DOHH2 (cell line): ENCODE results near the gene EPHA4.

Experiments used
- H3F3A ChIP-seq: fragments of 200-600 bp; sonication (generic), shearing (Covaris generic); 2 replicates; pipeline ENCODE4 v1.6.0; 2016; ENCODE audit warnings: antibody characterized with exemption, mild to moderate bottlenecking; ENCODE audit not compliant: control insufficient read depth, insufficient read depth
- H3K27ac ChIP-seq: fragments of 200-600 bp; sonication (generic); 2 replicates; pipeline ENCODE4 v1.5.1; 2014; ENCODE audit warnings: low read depth, mild to moderate bottlenecking, low read length, moderate library complexity
- H3K27me3 ChIP-seq: fragments of 200-600 bp; sonication (generic); 2 replicates; pipeline ENCODE4 v1.6.1; 2014; ENCODE audit warnings: mild to moderate bottlenecking, low read length, mixed read lengths; ENCODE audit not compliant: control insufficient read depth
- H3K36me3 ChIP-seq: fragments of 200-600 bp; sonication (generic); 2 replicates; pipeline ENCODE4 v1.6.1; 2014; ENCODE audit warnings: mild to moderate bottlenecking, low read length, moderate library complexity, mixed read lengths; ENCODE audit not compliant: control insufficient read depth
- H3K4me1 ChIP-seq: fragments of 200-600 bp; sonication (generic); 2 replicates; pipeline ENCODE4 v1.6.1; 2014; ENCODE audit warnings: mild to moderate bottlenecking, low read length, mixed read lengths; ENCODE audit not compliant: control insufficient read depth
- H3K4me2 ChIP-seq: fragments of 200-600 bp; sonication (generic); 2 replicates; pipeline ENCODE4 v1.6.0; 2014; ENCODE audit warnings: mild to moderate bottlenecking, low read length, moderate library complexity
- H3K4me3 ChIP-seq: fragments of 200-600 bp; sonication (generic); 2 replicates; pipeline ENCODE4 v1.5.1; 2014; ENCODE audit warnings: mild to moderate bottlenecking, low read length, mixed read lengths
- H3K79me2 ChIP-seq: fragments of 200-600 bp; sonication (generic); 2 replicates; pipeline ENCODE4 v1.6.1; 2014; ENCODE audit warnings: mild to moderate bottlenecking, low read length, mixed read lengths; ENCODE audit not compliant: control insufficient read depth
- H3K9me2 ChIP-seq: fragments of 200-600 bp; sonication (generic); replicated peaks from 2 replicates; pipeline ENCODE4 v1.6.1; 2014; ENCODE audit warnings: mild to moderate bottlenecking, low read length, mixed read lengths; ENCODE audit not compliant: control insufficient read depth
- H3K9me3 ChIP-seq: fragments of 200-600 bp; sonication (generic); 2 replicates; pipeline ENCODE4 v1.6.1; 2014; ENCODE audit warnings: antibody characterized with exemption, low read length, mixed read lengths; ENCODE audit not compliant: control insufficient read depth, insufficient read depth
- H4K20me1 ChIP-seq: fragments of 200-600 bp; sonication (generic); 2 replicates; pipeline ENCODE4 v1.6.0; 2014; ENCODE audit warnings: low read depth, mild to moderate bottlenecking, antibody characterized with exemption, low read length, moderate library complexity; ENCODE audit not compliant: control insufficient read depth, insufficient read depth
- CTCF ChIP-seq: fragments of 200-600 bp; sonication (generic); IDR thresholded peaks from one replicate; pipeline ENCODE4 v1.5.1; 2014; ENCODE audit warnings: antibody characterized with exemption, mild to moderate bottlenecking, low read depth, low read length; ENCODE audit not compliant: poor library complexity, severe bottlenecking
- EZH2phosphoT487 ChIP-seq: fragments of 200-600 bp; sonication (generic); IDR thresholded peaks from 2 replicates; pipeline ENCODE4 v1.6.1; 2017; ENCODE audit warnings: borderline replicate concordance, mild to moderate bottlenecking, antibody characterized with exemption, low read length, moderate library complexity, mixed read lengths

Gene EPHA4

GRCh38 chr2:221447310-221447709 lies 124.8 kb downstream of the EPHA4 start:
- H3K4me2 ChIP-seq: no peak overlapping the region
- H3K9me3 ChIP-seq: no peaks in the 10 kb centered on the region
- H3K27ac ChIP-seq: no peak overlapping the region
- no peak overlapping the region for H3K4me3 ChIP-seq
- no peaks in the 10 kb centered on the region for H3F3A ChIP-seq
- no peaks in the 10 kb centered on the region for H3K79me2 ChIP-seq
- H3K9me2 ChIP-seq: no peaks in the 10 kb centered on the region
- no peaks in the 10 kb centered on the region for H3K27me3 ChIP-seq
- no peak for TF ChIP-seq CTCF
- TF ChIP-seq EZH2phosphoT487: no peak
- peaks cover 7% of the 10 kb centered on the region for H3K4me1 ChIP-seq
- H3K36me3 ChIP-seq: no peaks in the 10 kb centered on the region
- H4K20me1 ChIP-seq: no peaks in the 10 kb centered on the region

- Histone ChIP-seq H3K36me3 (no peaks in the 10 kb centered on the region), H4K20me1 (no peaks in the 10 kb centered on the region), H3F3A (no peaks in the 10 kb centered on the region), H3K4me2 (no peak overlapping the region), H3K4me1 (peaks cover 7% of the 10 kb centered on the region), H3K27ac (no peak overlapping the region), H3K4me3 (no peak overlapping the region), H3K9me2 (no peaks in the 10 kb centered on the region), H3K27me3 (no peaks in the 10 kb centered on the region), H3K79me2 (no peaks in the 10 kb centered on the region), H3K9me3 (no peaks in the 10 kb centered on the region)
- TF ChIP-seq EZH2phosphoT487: no peak
- no peak for TF ChIP-seq CTCF
Observed at GRCh38 chr2:221446140-221446539, 126.0 kb downstream of the EPHA4 start.

- no peaks in the 10 kb centered on the region for H3K9me3 ChIP-seq
- no peaks in the 10 kb centered on the region for H3K27me3 ChIP-seq
- H3K4me2 ChIP-seq: no peak overlapping the region
- no peaks in the 10 kb centered on the region for H3K9me2 ChIP-seq
- TF ChIP-seq CTCF (no peak), EZH2phosphoT487 (no peak)
- H3K79me2 ChIP-seq: no peaks in the 10 kb centered on the region
- H3K4me1 ChIP-seq: peaks cover 7% of the 10 kb centered on the region
- no peaks in the 10 kb centered on the region for H3K36me3 ChIP-seq
- no peaks in the 10 kb centered on the region for H4K20me1 ChIP-seq
- H3K27ac ChIP-seq: no peak overlapping the region
- no peaks in the 10 kb centered on the region for H3F3A ChIP-seq
- no peak overlapping the region for H3K4me3 ChIP-seq
Observed at GRCh38 chr2:221444106-221444505, 128.0 kb downstream of the EPHA4 start.

GRCh38 chr2:221443645-221444044 lies 128.5 kb downstream of the EPHA4 start:
- Histone ChIP-seq H3K9me3 (no peaks in the 10 kb centered on the region), H3K9me2 (no peaks in the 10 kb centered on the region), H4K20me1 (no peaks in the 10 kb centered on the region), H3K4me3 (no peak overlapping the region), H3K4me2 (no peak overlapping the region), H3K4me1 (peaks cover 2% of the 10 kb centered on the region), H3K79me2 (no peaks in the 10 kb centered on the region), H3K36me3 (no peaks in the 10 kb centered on the region), H3K27me3 (no peaks in the 10 kb centered on the region), H3F3A (no peaks in the 10 kb centered on the region), H3K27ac (no peak overlapping the region)
- no peak for TF ChIP-seq EZH2phosphoT487
- TF ChIP-seq CTCF: no peak
